ENCODE results near the gene STRIP1. TPM values are rescaled to one million over a fixed set of nuclear protein-coding genes. Genes with fewer than 3 reads are reported as not detected.

The STRIP1 gene
- total RNA-seq, 4 donors from 2014 or later = 43.0 to 71.0 (median 57.6) TPM

DNA sequence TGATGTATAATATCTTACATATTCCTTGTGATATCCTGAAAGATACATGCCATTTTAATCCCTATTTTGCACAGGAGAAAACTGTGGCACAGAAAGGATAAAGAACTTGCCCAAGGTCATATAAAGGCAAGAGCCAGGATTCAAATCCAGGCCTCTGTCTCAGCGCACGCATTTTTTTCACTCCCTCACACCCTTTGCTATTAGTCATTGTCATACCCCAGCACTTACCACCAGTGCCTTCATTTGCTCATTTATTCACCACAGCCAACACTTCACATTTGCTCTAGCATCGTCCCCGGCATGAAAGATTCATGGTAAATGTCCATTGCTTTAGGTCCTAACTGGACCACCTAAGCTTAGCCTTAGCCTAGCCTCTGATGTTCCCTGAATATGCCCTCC lies 21.9 kb downstream of the STRIP1 start:
- Histone ChIP-seq H3K27me3 (no peaks in the 10 kb centered on the region), H3K36me3 (peaks cover 62% of the 10 kb centered on the region), H3K4me1 (peaks cover 28% of the 10 kb centered on the region), H3K27ac (peak overlapping the region; percentile 43), H3K4me3 (no peak overlapping the region), H3K9me3 (no peaks in the 10 kb centered on the region)
- 46% methylated on average over 4 of the region's 4 CpGs for WGBS
- TF ChIP-seq CTCF (IDR thresholded peaks at IDR 0.05) (no peak), POLR2A (IDR thresholded peaks at IDR 0.05) (no peak), EP300 (IDR thresholded peaks at IDR 0.05) (no peak), POLR2AphosphoS5 (IDR thresholded peaks at IDR 0.05) (no peak)
- DNase-seq (ENCODE audit: low spot score in 2 of 2) = no peak

GRCh38 chr1:110056776-110057175 lies 22.4 kb downstream of the STRIP1 start:
- TF ChIP-seq POLR2AphosphoS5 (IDR thresholded peaks at IDR 0.05) (no peak), EP300 (IDR thresholded peaks at IDR 0.05) (no peak), CTCF (IDR thresholded peaks at IDR 0.05) (no peak), POLR2A (IDR thresholded peaks at IDR 0.05) (no peak)
- peaks cover 28% of the 10 kb centered on the region for H3K4me1 ChIP-seq
- no peak for DNase-seq (ENCODE audit: low spot score in 2 of 2)

DNA sequence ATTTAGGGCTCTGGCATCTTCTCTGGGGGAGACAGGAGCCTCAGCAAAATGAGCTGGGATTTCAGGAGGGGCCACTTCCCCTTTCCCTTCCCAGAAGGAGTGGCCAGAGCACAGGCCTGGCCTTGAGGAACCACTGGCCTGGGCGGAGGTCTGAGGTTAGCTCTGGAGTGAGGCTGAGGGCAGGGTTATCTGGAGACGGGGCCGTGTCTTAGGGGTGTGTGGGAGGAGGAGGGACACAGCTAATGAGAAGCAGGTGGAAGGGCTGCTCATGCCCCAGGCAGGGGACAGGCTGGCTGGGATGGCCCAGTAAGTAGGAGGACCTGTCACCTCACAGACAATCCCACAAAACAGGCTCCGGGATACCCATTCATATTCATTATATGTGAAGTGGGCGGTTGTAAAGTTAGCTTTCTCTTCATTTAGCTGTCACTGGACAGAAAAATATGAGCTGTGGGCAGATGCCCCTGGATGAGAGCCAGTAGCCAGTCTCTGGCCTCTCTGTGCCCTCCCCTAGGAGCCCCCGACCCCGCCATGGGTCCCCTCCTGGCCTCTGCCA lies 23.6 kb downstream of the STRIP1 start:
- 52% methylated on average over 7 of the region's 7 CpGs for WGBS
- H3K4me1 ChIP-seq = peaks cover 28% of the 10 kb centered on the region
- H3K9me3 ChIP-seq = no peaks in the 10 kb centered on the region
- no peak overlapping the region for H3K27ac ChIP-seq
- H3K36me3 ChIP-seq = peaks cover 49% of the 10 kb centered on the region
- no peaks in the 10 kb centered on the region for H3K27me3 ChIP-seq
- no peak overlapping the region for H3K4me3 ChIP-seq
- DNase-seq (ENCODE audit: low spot score in 2 of 2) = no peak
- TF ChIP-seq CTCF (IDR thresholded peaks at IDR 0.05) (no peak), POLR2AphosphoS5 (IDR thresholded peaks at IDR 0.05) (no peak), EP300 (IDR thresholded peaks at IDR 0.05) (no peak), POLR2A (IDR thresholded peaks at IDR 0.05) (no peak)

More at GRCh38 chr1:110056776-110057175, 22.4 kb downstream of the STRIP1 start:
- Histone ChIP-seq H3K27ac (peak overlapping the region; percentile 43), H3K27me3 (no peaks in the 10 kb centered on the region), H3K36me3 (peaks cover 60% of the 10 kb centered on the region), H3K9me3 (no peaks in the 10 kb centered on the region), H3K4me3 (no peak overlapping the region)
- WGBS = 31% methylated on average over 3 of the region's 3 CpGs

- no peak for TF ChIP-seq POLR2A (IDR thresholded peaks at IDR 0.05)
- Histone ChIP-seq H3K36me3 (peaks cover 43% of the 10 kb centered on the region), H3K4me3 (no peak overlapping the region), H3K4me1 (peaks cover 27% of the 10 kb centered on the region), H3K27ac (no peak overlapping the region), H3K27me3 (no peaks in the 10 kb centered on the region), H3K9me3 (no peaks in the 10 kb centered on the region)
- WGBS = 67% methylated on average over 1 of the region's 1 CpG
- DNase-seq (ENCODE audit: low spot score in 2 of 2) = no peak
Measured at GRCh38 chr1:110058591-110058990, 24.2 kb downstream of the STRIP1 start.

- Histone ChIP-seq H3K4me1 (peaks cover 26% of the 10 kb centered on the region), H3K27me3 (no peaks in the 10 kb centered on the region), H3K9me3 (no peaks in the 10 kb centered on the region), H3K36me3 (peaks cover 36% of the 10 kb centered on the region), H3K27ac (no peak overlapping the region), H3K4me3 (no peak overlapping the region)
- no peak for DNase-seq (ENCODE audit: low spot score in 2 of 2)
- TF ChIP-seq POLR2AphosphoS5 (IDR thresholded peaks at IDR 0.05) (no peak), EP300 (IDR thresholded peaks at IDR 0.05) (no peak), CTCF (IDR thresholded peaks at IDR 0.05) (no peak), POLR2A (IDR thresholded peaks at IDR 0.05) (no peak)
- 79% methylated on average over 6 of the region's 6 CpGs for WGBS
Measured at GRCh38 chr1:110059133-110059863, 24.9 kb downstream of the STRIP1 start.
